HS-5 (cell line): ENCODE data around the gene ZNF473.
A peak's percentile ranks its signal among the peaks of the same experiment; 100 is the strongest.

Experiments used
- DNase-seq: peaks from one replicate; pipeline ENCODE4 v3.0.0-alpha.2; 2012; ENCODE audit warnings: low read depth

The ZNF473 gene

DNA sequence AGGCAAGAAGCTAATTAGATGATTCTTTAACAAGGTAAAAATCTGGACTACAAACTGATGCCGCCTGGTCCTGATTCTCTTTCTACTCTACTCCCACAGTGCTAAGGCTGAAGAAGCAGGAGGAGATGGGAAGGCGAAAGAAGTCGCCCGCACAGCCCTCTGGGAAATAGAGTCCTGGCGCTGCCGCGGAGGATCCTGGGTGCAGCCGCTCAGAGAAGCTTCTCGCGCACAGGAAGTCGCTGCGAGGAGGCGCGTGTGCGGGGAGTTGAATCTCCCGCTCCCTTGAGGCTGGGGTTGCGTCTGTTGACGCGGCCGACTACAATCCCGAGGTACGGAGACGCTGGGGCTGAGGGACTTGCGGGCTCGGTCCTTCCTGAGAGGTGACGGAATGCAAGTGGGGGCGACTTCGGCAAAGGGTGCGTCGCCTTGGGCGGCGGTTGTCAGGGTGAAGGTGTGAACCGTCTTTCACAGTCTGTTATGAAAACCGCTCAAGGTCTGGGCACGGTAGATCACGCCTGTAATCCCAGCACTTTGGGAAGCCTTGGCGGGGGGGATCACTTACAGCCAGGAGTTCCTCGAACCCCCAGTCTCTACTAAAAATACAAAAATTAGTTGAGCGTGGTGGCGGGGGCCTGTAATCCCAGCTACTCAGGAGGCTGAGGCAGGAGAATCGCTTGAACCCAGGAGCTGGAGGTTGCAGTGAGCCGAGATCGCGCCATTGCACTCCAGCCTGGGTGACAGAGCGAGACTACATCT is at the start of gene ZNF473:
Gene ZNF473, plus strand, starts transcription at position 212 of the 756 bp plus-strand sequence. CDS start 5,078 bp downstream, outside the sequence.
- DNase-seq, result no peak

DNA sequence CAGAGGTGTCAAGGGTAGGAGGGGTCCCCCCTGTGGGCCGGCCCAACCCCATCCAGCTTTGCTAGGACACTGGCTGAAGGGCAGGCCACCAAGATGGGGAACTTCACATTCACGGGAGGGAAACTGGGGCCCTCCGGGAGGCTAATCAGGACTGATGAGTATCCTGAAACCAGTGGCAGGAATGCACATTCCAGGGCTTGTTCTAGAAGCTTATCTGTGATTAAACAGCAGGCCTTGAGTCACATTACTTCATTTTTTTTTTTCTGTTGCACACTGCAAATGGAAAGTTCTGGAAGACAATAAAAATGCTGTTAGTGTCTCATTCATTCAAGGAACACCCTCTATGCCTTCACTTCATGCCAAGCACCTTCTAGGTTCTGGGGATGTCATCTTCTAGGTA is 49.3 kb upstream of the ZNF473 start:
- DNase-seq, result no peak

DNA sequence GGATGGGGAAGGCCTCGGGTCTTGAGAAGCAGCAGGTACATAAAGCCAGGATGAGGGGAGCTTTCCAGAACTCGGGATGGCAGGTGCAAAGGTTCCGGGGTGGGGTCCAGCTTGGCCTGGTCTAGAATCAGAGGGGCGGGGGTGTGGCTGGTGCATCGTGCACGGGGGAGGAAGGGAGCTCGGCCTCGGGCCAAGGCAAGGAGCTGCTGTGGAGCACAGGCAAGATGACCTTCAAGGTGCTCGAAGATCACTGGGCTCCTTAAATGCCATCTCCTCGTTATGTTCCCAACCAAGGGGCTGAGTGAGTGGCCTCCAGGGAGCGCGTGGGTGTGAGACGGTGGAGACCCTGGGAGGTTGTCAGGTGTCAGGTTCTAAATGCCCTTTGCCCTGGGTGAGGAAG is 48.7 kb upstream of the ZNF473 start:
- DNase-seq, result no peak

DNA sequence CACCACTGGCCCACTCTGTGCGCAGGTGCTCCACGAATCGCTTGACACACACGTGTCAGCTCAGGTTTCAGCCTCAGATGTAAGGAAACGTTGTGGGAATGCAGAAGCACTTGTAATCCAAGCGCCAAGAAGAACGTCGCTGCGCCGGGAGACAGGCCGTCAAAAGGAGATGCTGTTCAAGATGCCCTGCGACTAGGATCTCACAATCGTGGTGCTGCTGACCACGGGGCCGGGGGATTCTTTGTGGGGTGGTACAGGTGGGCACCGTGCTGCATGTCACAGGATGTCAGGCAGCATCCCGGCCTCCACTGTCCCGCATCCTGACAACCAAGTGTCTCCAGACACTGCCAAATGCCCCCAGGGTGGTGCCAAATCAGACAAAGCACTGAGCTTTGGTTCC is 47.9 kb upstream of the ZNF473 start:
- DNase-seq, result no peak

DNA sequence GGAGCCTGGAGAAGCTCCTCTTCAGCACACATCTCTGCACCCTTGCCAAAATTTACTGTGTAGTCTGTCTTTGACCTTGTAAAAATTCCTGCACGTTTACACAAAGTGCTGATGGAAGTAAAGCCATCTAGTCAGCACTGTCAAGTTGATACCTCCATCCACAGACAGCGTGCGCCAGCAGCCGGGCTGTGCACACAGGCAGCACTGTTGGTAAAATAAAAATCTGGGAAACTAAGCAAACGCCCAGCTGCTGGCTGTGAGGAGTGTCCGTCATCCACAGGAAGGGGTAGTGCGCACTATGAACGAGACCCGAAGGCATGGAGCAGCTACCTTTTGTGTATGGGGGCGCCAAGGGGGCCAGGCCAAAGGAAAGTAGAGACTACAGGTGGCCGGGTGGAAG is 47.5 kb upstream of the ZNF473 start:
- no peak for DNase-seq

DNA sequence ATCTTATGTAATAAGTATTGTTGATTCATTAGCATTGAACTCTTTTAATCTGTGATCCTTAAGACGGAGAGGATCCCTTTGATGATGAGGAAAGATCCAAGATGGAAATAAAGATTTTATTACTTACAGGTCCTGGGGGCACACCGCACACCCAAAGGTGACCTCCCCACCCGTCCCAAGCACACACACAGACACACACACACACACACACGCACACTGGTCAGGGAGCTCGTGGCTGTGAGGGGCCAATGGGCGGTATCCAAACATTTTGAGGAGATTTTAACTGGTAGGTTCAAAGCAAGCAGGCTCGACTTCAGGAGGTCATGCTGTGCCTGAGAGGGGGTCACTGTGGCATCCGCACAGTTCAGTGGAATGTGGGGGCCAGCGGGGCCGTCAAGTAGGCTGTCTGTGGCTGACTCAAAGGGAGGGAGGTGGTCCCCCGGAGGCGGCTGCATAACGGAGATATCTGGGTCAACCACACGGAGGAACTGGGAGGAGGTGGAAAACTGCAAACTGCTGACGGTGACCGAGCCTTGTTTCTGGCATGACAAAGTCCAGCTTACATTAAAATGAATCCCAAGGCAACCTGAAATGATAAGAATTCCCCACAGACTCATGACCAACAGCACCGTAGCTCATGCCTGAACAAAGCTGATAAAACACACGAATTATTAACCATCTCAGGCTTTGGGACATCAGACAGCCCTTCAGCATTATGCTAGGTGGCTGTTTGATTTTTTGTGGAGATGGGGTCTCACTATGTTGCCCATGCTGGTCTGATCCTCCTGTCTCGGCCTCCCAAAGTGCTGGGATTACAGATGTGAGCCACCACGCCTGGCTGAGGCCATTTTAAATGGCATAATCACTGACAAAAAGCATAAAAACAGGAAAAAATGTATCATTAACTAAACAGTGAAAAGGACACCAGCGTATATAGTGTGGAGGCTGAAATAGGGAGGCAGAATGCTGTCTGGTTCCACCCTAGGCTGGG is 43.9 kb upstream of the ZNF473 start:
- no peak for DNase-seq

DNA sequence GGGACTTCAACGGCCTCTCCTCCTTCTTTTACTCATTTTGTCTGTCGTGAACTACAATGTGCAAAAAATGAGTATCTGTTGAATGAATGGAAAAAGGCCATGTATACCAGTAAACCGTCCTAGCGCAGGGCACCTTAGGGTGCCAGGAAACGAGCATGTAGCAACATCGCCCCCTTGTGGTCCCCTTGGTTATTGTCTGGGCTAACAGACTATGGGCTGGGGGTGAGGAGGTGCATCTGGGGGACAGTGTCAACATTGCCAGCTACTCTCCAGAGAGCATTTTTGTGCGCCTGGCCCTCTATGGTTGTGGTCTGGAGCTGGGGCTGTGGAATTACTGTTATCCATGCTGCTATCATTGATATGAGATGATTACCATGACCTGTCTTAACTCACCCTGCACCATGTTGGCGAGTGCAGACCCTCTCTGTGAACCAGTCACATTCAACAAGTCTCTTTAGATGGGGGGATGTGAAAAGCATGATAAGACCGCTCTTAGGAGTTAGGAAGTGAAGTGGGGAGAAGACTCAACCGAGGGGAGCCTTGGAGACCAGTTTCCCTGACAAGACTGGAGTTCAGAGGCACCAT is 42.1 kb upstream of the ZNF473 start:
- DNase-seq, result no peak

DNA sequence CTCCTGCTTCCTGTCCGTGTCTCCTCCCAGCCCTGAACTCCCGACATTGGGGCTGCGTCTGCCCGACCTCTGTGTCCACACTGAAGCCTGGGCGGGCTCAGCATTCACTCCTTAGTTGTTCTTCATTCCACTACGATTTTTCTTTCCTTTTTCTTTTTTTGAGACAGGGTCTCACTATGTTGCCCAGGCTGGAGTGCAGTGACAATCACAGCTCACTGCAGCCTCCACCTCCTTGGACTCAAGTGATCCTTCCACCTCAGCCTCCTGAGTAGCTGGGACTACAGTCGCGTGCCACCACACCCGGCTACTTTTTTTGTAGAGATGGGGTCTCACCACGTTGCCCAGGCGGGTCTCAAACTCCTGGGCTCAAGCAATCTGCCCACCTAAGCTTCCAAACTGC is 41.3 kb upstream of the ZNF473 start:
- no peak for DNase-seq

DNA sequence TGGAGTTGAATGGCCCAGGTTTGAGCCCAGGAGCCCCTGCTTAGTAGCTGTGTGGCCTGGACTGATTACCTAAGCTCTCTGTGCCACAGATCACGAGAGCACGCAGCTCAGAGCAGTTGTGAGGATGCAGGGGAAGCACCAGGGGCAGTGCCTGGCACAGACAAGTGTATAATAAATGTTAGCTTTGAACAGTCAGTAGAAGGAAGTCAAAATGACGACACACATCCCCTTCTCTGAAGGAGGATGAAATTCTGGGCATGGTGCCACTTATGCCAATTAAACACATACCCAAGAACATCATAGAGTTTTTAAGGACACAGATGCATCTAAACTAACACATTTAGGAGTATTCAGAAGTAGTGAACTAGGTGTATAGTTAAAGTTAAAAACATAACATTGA is 39.9 kb upstream of the ZNF473 start:
- DNase-seq, result no peak

DNA sequence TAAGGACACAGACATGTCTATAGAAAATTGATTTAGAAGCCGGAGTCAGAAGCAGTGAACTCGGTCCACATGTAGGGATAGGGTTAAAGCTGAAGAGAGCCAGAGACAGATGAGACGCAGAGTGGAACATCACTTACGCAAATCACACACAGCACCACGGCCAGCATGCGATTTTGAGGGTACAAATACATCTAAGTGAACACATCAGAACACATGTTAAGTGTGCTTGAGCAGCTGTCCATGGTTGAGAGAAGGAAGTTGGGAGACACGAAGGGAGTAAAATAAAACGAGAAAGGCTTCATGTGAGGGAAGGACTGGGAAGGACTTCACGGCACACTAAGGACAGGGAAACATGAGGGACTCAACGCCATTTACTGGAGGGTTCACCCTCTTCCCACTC is 39.5 kb upstream of the ZNF473 start:
- no peak for DNase-seq

DNA sequence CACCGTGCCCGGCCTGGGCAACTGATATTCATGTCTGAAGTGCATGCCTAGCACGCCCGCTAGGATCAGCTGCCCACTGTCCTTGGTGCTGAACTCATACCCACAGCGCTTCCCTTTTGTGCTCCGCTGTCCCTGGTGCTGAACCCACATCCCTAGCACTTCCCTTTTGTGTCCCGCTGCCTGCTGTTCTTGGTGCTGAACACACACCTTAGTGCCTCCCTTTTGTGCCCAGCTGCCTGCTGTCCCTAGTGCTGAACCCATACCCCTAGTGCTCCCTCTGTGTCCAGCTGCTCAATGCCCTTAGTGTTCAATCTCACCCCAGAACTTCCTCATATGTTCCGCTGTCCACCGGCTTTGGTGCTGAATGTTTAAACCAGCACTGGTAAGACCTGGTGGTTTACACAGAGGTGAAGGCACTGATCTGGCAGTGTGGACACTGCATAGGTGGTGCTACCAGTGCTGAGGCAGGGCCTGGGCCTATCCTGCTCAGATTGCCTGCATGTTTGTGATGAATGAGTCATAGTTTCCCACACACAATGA is 38.6 kb upstream of the ZNF473 start:
- DNase-seq, result peak; percentile 42

DNA sequence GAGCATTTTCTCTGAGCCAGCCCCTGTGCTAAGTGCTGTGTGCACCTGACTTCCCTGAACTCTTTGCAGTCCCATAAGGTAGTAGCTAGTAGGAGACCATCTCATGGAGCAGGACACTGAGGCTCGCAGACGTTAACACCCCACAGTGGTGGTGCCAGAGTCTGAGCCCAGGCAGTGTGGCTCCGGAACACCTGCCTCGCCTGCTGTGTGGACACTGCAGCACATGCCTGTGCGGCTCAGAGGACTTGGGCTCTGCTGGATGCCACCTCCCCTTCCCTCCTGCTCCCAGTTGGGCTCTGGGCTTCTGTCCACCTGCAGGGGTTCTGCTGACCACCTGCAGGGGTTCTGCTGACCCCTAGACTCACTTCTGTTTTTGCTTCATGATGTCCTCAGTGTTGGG is 37.8 kb upstream of the ZNF473 start:
- DNase-seq, result no peak

DNA sequence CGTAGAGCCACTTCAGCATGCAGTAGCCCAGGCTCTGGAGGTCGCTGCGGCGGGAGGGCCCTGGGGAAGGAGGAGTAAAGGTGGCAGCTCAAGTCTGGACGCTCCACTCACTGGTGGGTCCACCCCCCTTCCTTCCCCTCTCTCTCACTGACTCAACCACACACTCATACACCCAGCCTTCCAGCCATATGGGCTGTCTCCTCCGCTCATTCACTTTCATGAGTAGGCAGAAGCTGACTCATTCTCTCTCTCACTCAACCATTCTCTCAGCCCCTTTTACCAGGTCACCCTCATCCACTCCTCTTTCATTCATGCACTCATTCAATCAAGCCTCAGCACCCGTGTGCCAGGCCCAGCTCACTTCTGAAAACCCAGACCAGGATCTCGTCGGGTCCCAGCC is 37.4 kb upstream of the ZNF473 start:
- peak; percentile 46 for DNase-seq

DNA sequence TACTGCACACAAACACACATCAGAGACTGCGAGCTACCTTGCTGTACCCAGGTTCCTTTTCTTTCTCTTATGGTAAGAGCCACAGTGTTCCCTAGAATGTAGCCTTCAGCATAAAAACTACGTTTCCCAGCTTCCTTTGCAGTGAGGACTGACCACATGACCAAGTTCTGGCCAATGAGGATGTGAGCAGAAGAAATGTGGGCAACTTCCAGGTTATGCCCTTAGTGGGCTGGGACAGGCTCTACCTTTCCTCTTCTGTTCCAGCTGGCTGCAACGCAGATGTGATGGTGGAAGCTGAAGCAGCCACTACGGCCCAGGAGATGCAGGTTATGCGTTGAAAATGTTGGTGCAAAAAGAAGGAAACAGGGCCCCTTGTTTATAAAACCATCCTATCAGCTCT is 28.1 kb upstream of the ZNF473 start:
- DNase-seq, result no peak

DNA sequence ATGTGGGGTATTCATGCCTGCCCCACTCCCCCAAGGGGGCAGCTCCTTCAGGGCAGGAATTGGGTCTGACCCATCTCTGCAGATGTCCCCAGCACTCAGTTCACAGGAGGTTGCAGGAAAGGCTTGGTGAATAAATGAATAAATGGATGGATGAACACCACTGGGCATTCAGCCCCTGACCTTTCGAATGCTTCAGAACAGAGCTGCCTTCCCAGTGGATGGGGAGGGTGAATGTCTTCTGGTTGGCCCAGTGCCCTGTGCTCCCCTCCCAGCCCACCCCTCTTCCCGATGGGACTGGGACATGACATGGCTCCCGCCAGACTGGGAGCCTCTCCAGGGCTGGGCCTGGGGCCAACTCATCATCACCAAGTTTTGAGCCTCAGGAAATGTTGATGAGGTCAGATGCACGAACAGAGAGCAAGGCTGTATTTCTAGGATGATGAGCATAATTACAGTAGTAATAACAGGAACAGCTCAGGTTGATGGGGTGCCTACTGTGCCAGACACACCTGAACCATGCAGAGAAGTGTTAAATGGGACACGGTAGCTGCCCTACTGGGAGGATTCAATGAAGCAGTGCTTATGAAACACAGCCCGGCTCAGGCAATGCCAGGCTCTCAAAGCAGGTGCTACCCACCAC is 26.3 kb upstream of the ZNF473 start:
- DNase-seq, result no peak

DNA sequence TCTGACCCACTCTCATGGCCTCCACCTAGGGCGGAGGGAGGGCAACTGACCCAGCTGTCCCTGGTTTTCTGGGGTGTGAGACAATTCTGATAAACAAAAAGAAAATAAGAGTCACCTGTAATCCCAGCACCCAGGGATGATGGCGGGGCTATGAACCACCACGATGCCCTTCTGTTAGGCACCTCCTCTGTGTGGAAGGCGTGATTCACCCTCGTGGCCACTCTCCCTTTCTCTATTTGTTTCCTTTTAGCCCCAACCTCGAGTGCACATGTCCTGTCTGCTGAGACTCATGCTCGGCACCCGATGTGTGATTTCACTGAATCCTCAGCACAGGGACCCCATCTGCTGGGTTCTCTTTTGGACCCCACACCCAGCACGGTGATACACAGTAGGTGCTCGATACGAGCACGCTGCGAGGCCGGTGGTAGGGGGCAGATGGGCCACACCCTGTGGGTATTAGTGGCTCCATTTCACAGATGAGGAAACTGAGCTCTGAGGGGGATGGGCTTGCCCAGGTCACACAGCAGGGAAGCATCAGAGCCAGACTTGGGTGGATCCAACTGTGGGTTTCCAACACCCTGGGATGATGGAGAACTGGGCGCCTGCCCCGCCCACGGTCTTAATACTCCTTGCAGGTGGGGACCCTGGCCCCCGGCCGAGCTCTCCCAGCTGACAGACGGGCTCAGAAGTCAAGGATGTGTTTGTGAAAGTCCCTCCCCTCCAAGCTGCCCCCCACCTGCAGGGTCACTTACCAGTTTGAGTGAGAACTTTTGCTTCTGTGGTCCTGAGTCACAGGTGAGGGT is 25.6 kb upstream of the ZNF473 start:
- DNase-seq, result no peak

DNA sequence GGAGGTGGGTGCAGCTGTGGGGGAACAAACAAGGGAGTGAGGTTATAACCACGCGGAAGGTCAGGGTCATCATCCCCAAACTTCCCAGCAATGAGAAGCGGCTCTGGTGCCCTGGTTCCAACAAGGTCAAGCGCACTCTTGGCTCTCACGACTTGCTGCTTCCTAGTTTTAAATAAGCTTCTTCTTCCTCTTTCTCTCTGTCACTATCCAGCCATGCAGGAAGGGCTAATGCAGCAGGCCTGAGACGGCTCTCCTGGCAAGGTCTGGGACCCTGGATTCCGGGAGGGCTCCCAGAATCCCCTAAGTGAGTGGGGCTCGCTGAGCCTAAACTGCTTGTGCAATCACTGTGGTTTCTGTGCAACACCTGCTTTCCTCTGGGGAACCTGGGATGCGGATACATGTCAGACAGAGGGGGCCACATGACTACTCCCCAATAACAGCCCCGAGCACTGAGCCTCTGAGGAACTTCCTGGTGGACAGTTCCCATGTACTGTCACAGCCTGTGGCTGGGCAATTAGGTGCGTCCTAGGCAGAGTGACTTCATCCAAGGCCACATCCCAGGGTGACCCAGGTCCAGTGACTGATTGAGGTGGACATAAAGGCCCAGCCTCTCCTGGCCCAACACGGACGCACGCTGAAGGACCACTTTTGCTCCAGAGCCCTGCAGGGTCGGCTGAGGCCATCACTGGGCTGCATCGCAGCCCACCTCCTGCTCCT is 24.8 kb upstream of the ZNF473 start:
- no peak for DNase-seq

DNA sequence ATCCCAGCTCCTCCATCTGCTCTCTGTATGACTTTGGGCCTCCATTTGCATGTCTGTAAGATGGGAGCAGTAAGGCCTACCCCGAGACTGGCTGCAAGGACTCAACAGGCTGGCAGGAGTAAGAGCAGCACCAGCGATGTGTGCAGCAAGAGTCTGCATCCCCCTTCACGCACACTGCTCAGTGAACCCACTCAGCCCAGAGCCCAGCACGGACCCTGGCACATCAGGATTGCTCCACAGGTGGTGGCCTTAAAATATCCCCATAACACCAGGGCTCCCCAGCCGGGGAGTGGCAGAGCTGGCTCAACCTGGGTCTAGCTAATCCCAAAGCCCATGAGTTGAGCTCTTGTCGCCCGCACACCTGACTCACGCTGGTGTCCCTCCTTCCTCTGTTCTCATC is 24.0 kb upstream of the ZNF473 start:
- DNase-seq, result no peak

DNA sequence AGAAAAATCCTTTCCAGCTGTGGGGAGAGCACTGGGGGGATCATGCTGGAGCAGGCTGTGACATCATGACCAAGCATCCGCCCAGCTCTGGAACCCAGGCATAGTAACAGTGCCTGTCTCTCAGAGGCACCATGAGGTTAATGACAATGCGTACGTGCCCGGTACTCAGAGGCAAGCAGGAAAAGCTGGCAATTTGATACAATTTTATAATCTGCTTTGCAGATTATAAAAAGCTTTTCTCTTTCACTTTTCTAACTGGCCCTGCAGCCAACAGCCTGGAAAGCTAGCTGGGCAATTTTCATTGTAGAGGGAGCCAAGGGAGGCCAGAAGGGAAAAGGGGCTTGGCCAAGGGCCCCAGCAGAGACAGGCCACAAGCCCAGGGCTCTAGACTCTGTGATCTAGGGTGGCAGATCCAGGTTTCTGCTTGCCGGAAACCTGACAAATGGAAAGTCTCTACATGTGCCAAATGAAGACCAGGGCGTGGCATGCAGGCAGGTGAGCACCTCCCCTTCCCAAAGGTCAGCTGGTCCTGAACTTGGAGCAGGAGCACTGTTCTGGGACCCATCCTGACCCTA is 23.3 kb upstream of the ZNF473 start:
- DNase-seq, result no peak

DNA sequence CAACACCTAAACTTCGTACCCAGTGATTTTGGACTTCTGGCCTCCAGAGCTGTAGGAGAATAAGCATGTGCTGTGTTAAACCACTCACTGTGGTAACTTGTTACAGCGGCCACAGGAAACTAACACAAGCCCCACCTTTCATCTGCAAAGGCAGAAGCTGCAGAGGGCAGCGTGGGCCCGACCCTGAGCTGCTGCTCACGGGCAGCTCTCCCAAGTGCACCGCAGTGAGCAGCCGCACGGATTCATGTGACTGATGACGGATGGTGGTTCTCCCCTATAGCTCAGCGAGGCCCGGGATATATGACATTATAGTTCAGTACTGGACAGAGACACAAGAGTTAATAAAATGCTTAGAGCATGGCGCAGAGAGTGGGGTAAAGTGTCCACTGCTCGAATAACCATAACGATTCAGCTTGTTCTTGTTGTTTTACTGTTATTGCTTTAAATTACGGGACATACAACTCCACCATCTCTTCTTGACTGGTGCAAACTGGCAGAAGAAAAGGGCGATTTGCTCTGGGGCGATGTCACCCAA is 22.5 kb upstream of the ZNF473 start:
- no peak for DNase-seq
